ENCODE results near the gene BDKRB2.

BDKRB2 gene

GRCh38 chr14:96274543-96274942 is 69.9 kb downstream of the BDKRB2 start:
- no peak for DNase-seq

- peak; percentile 84 for DNase-seq
Measured at GRCh38 chr14:96275177-96276112, 70.8 kb downstream of the BDKRB2 start.

GRCh38 chr14:96277890-96278289 is 73.3 kb downstream of the BDKRB2 start:
- no peak for DNase-seq

GRCh38 chr14:96279564-96279963 is 74.9 kb downstream of the BDKRB2 start:
- no peak for DNase-seq

- DNase-seq: no peak
Measured at GRCh38 chr14:96280104-96280503, 75.5 kb downstream of the BDKRB2 start.

GRCh38 chr14:96281486-96281885 is 76.8 kb downstream of the BDKRB2 start:
- peak; percentile 19 for DNase-seq

GRCh38 chr14:96284008-96284407 is 79.4 kb downstream of the BDKRB2 start:
- no peak for DNase-seq

GRCh38 chr14:96284430-96284829 is 79.8 kb downstream of the BDKRB2 start:
- DNase-seq: no peak

- no peak for DNase-seq
Measured at GRCh38 chr14:96285667-96286066, 81.0 kb downstream of the BDKRB2 start.

GRCh38 chr14:96286251-96286650 is 81.6 kb downstream of the BDKRB2 start:
- DNase-seq: no peak

GRCh38 chr14:96287856-96288255 is 83.2 kb downstream of the BDKRB2 start:
- DNase-seq: no peak

All from hematopoietic multipotent progenitor cell treated with erythropoietin and hydrocortisone succinate and interleukin-3 and kit ligand, for 6 days (in vitro differentiated cells).